HG03342 (cell line): ENCODE results near the gene PELI1.

Experiments used
- ATAC-seq: cut with Tn5 transposase; IDR thresholded peaks from one replicate; pipeline ENCODE4 v1.9.1; 2021; ENCODE audit warnings: mild to moderate bottlenecking, moderate library complexity; ENCODE audit not compliant: unreplicated experiment

PELI1 gene, protein sequence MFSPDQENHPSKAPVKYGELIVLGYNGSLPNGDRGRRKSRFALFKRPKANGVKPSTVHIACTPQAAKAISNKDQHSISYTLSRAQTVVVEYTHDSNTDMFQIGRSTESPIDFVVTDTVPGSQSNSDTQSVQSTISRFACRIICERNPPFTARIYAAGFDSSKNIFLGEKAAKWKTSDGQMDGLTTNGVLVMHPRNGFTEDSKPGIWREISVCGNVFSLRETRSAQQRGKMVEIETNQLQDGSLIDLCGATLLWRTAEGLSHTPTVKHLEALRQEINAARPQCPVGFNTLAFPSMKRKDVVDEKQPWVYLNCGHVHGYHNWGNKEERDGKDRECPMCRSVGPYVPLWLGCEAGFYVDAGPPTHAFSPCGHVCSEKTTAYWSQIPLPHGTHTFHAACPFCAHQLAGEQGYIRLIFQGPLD

DNA sequence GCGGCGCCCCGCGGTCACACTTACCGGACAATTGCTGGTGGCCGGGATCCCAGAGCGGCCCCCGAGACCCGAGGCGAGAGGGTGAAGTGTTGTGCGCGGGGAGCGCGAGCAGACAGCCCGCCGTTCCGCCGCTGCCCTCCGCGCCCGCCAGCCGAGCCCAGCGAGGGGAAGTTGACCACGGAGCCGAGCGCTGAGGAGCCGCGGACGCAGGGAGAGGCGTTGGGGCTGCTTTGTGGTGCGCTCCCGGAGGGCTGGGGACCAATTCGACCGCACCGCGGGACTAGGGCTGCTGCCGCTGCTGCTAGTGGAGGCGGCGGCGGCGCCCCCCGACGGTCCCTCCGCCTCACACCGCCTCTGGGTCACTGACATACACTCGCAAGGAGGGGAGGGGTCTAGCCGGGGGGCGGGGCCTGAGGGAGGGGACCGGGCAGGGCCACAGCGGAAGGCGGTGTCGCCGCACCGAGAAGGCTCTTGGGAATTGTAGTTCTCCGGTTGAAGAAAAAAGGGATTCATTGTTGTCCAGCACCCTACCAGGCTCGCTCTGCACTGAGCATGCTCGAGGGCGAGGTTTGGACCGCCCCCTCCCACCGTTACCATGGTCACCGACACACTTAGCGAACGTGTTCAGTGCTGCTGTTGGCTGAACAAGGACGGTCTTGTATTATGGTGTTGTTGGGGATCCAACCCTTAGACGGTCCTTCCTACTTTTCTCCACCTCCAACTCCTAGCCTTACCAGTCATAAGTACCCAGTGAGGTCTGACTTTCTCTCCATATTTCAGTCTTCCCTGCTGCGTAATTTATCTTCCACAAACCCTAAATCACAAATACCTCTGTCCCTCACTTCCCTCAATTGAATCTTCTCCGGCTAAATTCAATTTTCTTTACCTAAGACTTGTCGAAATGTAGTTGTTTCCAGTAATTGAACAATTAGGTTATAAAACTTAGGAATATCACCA, at the start of gene PELI1:
Gene PELI1 (minus strand): TSS at position 364 of the 957 bp plus-strand sequence. CDS start 36,110 bp downstream, outside the sequence.
- peak; percentile 86 for ATAC-seq

DNA sequence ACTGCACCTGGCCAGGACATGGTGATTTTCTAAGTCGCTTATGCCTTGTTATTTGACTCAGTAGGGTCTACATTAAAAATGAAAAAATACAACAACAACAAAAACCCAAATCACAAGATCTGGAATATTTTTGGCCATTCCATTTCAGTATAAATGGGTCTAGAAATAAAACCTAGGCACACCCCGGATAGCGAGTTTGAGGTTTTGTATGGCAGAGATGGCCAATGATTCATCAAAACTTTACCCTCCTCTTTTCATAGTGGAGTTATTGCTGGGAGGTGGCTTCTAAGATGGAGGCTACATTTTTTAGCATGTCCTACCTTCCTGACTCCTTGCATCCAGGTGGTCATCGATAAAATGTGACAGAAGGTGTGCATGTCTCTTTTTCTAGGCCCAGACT, 49.3 kb upstream of the PELI1 start:
- ATAC-seq = no peak

DNA sequence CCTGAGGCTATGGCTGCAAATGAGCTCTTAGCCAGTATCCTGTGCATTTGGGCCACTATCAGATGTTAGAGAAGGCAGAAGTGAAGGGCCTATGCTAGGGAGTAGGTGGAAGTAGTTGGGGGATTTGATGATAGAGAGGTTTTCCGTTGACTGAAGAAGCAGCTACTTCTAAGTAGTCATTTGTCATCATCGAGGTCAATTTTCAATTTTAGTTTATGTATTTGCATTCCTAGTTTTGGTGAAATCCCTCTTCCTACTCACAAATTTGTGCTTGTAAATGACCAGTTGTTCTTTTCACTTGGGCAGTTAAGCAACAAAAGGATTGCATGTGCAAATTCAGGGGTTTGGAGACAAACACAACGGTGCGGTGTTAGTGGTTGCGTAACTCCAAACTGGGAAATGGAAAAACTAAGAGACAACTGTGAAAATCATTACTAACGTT, 48.5 kb upstream of the PELI1 start:
- no peak for ATAC-seq

DNA sequence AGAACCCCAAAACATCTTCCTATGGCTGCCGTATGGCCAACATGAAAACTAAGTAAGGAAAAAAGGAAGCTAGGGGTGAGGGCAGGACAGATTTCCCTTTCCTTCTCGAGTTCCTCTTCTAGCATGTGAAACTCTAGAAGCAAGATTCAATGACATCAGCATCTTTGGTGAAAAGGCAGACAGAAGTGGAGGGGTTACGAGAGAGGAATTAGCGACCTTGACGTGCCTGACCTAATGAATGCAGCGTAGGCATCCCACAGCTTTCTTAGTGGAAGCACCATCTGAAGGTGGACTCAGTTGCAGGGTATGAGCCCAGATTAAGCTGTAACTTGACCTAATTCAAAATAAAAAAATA, 47.9 kb upstream of the PELI1 start:
- no peak for ATAC-seq

- ATAC-seq = no peak
These were observed 45.4 kb upstream of the PELI1 start for GRCh38 chr2:64189586-64189985.

- ATAC-seq = no peak
These were observed 44.9 kb upstream of the PELI1 start for GRCh38 chr2:64189167-64189566.

DNA sequence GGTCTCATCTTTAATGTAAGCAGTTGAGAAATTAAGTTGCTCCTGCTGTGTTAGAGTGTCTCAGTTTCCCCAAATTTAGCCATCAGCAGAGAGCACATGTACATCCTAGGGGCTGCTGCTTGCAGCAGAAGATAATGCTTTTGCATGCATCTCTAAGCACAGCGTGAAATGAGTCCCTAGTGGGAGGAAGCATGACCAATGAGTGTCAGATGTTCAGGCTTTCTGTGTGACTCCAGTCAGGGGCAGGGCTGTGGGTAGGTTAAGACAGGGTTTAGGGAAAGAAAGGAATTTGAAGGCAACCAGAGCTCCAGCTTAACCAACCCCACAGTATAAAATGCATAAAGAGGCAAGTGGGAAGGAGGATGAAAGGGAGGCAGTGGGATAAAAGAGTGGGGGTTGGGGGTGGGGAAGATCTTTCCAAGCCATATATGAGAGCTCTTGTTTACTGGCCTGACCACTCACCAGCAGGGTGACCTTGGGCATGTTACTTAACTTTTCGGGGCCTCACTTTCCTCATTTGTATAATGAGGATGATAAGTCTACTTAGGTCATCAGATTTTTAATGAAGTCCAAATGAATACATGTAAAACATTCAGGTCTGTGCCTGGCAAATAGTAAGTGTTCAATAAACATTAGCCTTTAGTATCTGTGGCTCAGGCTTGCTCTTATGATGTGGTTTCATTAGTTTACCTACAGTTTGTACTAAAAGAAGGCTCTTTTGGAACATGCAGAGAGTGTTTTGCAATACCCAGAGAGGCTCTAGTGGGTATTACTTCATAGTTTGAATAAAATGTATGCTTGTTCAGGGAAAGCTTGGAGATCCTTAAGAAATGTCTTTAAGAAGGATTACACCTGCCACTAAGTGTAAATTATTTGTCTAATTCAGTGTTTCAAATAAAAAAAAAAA, 42.7 kb upstream of the PELI1 start:
- ATAC-seq = no peak

GRCh38 chr2:64179582-64180321, 35.5 kb upstream of the PELI1 start:
- ATAC-seq = peak; percentile 83

DNA sequence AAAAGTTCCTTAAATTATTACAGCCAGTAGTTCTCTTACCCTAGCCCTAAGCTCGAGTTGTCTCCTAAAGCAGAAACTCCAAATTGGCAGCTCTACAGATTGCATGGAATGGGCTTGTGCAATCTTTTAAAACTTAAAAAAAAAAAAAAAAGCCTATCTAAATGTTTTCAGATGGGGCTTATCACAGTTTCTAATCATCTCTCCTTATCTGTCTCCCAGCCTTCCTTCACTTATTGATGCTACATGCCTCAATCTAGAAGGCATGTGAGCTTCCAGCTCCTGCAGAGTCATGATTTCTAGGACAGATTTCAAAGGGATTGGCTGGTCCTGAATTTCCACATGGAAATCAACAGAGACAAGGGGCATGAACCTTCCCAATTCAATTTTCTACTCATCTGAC, 33.1 kb upstream of the PELI1 start:
- ATAC-seq = no peak

GRCh38 chr2:64175419-64176197, 31.4 kb upstream of the PELI1 start:
- no peak for ATAC-seq

GRCh38 chr2:64173156-64174135, 29.2 kb upstream of the PELI1 start:
- ATAC-seq = no peak

DNA sequence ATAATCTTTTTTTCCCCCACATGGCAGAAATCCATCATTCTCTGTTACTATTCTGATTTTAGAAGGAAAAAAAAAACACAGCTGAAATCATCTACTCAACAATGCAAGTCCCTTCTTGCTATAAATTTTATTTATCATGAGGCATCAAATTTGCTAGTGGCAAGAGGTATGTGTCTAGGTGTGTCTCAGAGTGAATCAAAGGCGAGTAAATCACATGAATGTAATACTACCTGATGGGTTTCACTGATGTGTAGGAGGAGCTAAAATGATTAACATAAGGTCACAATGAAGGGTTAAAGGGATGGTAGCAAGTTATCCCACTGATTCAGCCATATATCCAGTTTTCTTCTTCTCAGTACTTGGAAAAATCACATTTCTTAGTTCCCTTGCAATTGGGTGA, 24.5 kb upstream of the PELI1 start:
- ATAC-seq = no peak

- ATAC-seq = no peak
These were observed 24.0 kb upstream of the PELI1 start for GRCh38 chr2:64168201-64168600.

- ATAC-seq = no peak
These were observed 22.6 kb upstream of the PELI1 start for GRCh38 chr2:64166637-64167420.

- ATAC-seq = no peak
These were observed 22.0 kb upstream of the PELI1 start for GRCh38 chr2:64166212-64166611.

GRCh38 chr2:64165706-64166105, 21.5 kb upstream of the PELI1 start:
- ATAC-seq = no peak

DNA sequence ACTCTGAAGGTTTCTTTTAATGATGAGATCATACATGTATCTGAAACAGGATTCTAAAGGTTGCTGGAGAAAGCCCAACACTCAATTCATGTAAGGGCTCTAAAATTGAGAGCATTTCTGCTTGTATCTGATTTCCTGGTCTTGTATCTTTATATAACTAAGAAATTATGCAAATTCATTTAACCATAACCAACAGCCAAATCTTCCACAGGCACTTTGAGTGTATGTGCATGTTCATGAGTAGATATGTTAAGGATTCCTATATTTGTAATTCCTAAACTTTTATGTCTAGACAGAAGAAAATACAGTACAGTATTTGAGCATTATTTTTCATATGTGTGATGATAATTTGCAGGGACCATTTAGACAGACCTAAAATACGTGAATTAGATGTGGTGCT, 20.4 kb upstream of the PELI1 start:
- no peak for ATAC-seq
